HepG2 (cell line): ENCODE results near the gene CLASRP. TPM values are rescaled to one million over a fixed set of nuclear protein-coding genes. Genes with fewer than 3 reads are reported as not detected.

Source experiments
- ARHGAP35 ChIP-seq: sonication (generic); formaldehyde crosslinking; IDR thresholded peaks from 2 replicates; pipeline ENCODE4 v1.9.0; 2022; ENCODE audit warnings: mild to moderate bottlenecking, inconsistent platforms, moderate library complexity, missing genetic modification reagents, borderline replicate concordance
- BCL6 ChIP-seq: IDR thresholded peaks from 2 replicates; pipeline ENCODE4 v1.6.1; 2016; ENCODE audit warnings: missing genetic modification reagents, missing compliant biosample characterization
- GABPB1 ChIP-seq: IDR thresholded peaks from 2 replicates; pipeline ENCODE4 v1.6.1; 2016; ENCODE audit warnings: mild to moderate bottlenecking, missing genetic modification reagents, moderate library complexity, missing compliant biosample characterization
- HDAC1 ChIP-seq: sonication (generic); formaldehyde crosslinking; IDR thresholded peaks from 2 replicates; pipeline ENCODE4 v1.5.1; 2020; ENCODE audit warnings: mild to moderate bottlenecking, missing genetic modification reagents
- HNF4G ChIP-seq, 2 experiments: sonication (generic) in 1 of 2; formaldehyde crosslinking in 1 of 2; IDR thresholded peaks; 2 replicates each; pipeline versions ENCODE4 v1.4.0 to v1.6.1; 2011 to 2020; ENCODE audit warnings: borderline replicate concordance in 2 of 2, low read depth in 2 of 2, mild to moderate bottlenecking in 2 of 2, low read length in 1 of 2, missing genetic modification reagents in 1 of 2, moderate library complexity in 1 of 2
- KLF12 ChIP-seq: sonication (generic); formaldehyde crosslinking; IDR thresholded peaks from 2 replicates; pipeline ENCODE4 v1.4.0; 2020; ENCODE audit warnings: missing genetic modification reagents, borderline replicate concordance
- PITX1 ChIP-seq: sonication (generic); formaldehyde crosslinking; IDR thresholded peaks from 2 replicates; pipeline ENCODE4 v1.5.1; 2020; ENCODE audit warnings: mild to moderate bottlenecking, missing genetic modification reagents
- PLSCR1 ChIP-seq: sonication (generic); formaldehyde crosslinking; IDR thresholded peaks from 2 replicates; pipeline ENCODE4 v1.5.0; 2020; ENCODE audit warnings: missing genetic modification reagents, mild to moderate bottlenecking, borderline replicate concordance
- PREB ChIP-seq: sonication (generic); formaldehyde crosslinking; IDR thresholded peaks from 2 replicates; pipeline ENCODE4 v1.4.0; 2020; ENCODE audit warnings: missing genetic modification reagents
- SNAPC5 ChIP-seq: sonication (generic); formaldehyde crosslinking; IDR thresholded peaks from 2 replicates; pipeline ENCODE4 v1.8.1; 2023; ENCODE audit warnings: mild to moderate bottlenecking, missing genetic modification reagents, borderline replicate concordance
- SP2 ChIP-seq: sonication (generic); formaldehyde crosslinking; IDR thresholded peaks from 2 replicates; pipeline ENCODE4 v1.5.1; 2020; ENCODE audit warnings: mild to moderate bottlenecking, missing genetic modification reagents
- SYNCRIP ChIP-seq: fragments of 200-400 bp; formaldehyde crosslinking; IDR thresholded peaks from 2 replicates; pipeline ENCODE4 v1.6.1; 2018; ENCODE audit warnings: mild to moderate bottlenecking, low read depth, low read length; ENCODE audit not compliant: insufficient read depth
- TFDP1 ChIP-seq: IDR thresholded peaks from 2 replicates; pipeline ENCODE4 v1.6.1; 2016; ENCODE audit warnings: missing compliant biosample characterization, missing genetic modification reagents, borderline replicate concordance
- TGIF2 ChIP-seq: IDR thresholded peaks from 2 replicates; pipeline ENCODE4 v1.6.1; 2016; ENCODE audit warnings: control low read depth, missing compliant biosample characterization
- ZBTB1 ChIP-seq: sonication (generic); formaldehyde crosslinking; IDR thresholded peaks from 2 replicates; pipeline ENCODE4 v1.4.0; 2020; ENCODE audit warnings: missing genetic modification reagents, borderline replicate concordance
- ZBTB7B ChIP-seq: sonication (generic); formaldehyde crosslinking; IDR thresholded peaks from 2 replicates; pipeline ENCODE4 v1.4.0; 2020; ENCODE audit warnings: missing genetic modification reagents
- ZFY ChIP-seq: sonication (generic); formaldehyde crosslinking; IDR thresholded peaks from 2 replicates; pipeline ENCODE4 v1.4.0; 2020; ENCODE audit warnings: missing genetic modification reagents
- ZNF160 ChIP-seq: sonication (generic); formaldehyde crosslinking; IDR thresholded peaks from 2 replicates; pipeline ENCODE4 v1.8.0; 2022; ENCODE audit warnings: mild to moderate bottlenecking, inconsistent platforms, missing genetic modification reagents
- ZNF687 ChIP-seq: sonication (generic); formaldehyde crosslinking; IDR thresholded peaks from 2 replicates; pipeline ENCODE4 v1.5.1; 2020; ENCODE audit warnings: mild to moderate bottlenecking, missing genetic modification reagents, moderate library complexity
- ZNF7 ChIP-seq: IDR thresholded peaks from 2 replicates; pipeline ENCODE4 v1.6.1; 2016; ENCODE audit warnings: missing biosample characterization, missing genetic modification reagents
- ZNF703 ChIP-seq: sonication (generic); formaldehyde crosslinking; IDR thresholded peaks from 2 replicates; pipeline ENCODE4 v1.5.1; 2020; ENCODE audit warnings: missing genetic modification reagents, mild to moderate bottlenecking, moderate library complexity, borderline replicate concordance
- polyA plus RNA-seq, 8 experiments: library from polyadenylated mRNA; depleted of rRNA in 3 of 8; stranded (reverse) in 7 of 8; unstranded in 1 of 8; fragments of >200 nt; fragmentation: Illumina TruSeq in 4 of 8; extraction: Trizol in 4 of 8; gene quantifications; 2 replicates each; pipeline versions ENCODE4 v1.2.1 to v1.2.3, GENCODE V29; 2011 to 2016; ENCODE audit warnings: low read depth in 4 of 8, missing spikeins in 1 of 8, mixed read lengths in 1 of 8; ENCODE audit not compliant: insufficient read depth in 1 of 8
- total RNA-seq, 5 experiments: library from RNA; depleted of rRNA; stranded (reverse); fragments of >200 nt; fragmentation: Illumina TruSeq; extraction: Trizol; gene quantifications; 2 replicates each; pipeline ENCODE4 v1.2.3, GENCODE V29; 2016; ENCODE audit warnings: low read depth in 1 of 5

CLASRP gene
- total and polyA plus RNA-seq, 2 of the 13 experiments (the other 11 are each of a cell fraction or from before 2014, with no cell fraction given), result 32.0 to 51.4 TPM

GRCh38 chr19:45103508-45104319 is 64.9 kb downstream of the CLASRP start (continued):
- TF ChIP-seq ARHGAP35 (CRISPR knock-in tag) (no peak), GABPB1 (CRISPR knock-in tag) (peak; percentile 33; the same call in 1 of the 2 replicates), PREB (CRISPR knock-in tag) (no peak), ZNF703 (no peak), SNAPC5 (CRISPR knock-in tag) (no peak), KLF12 (CRISPR knock-in tag) (no peak), HDAC1 (CRISPR knock-in tag) (peak; percentile 69), HNF4G (IDR thresholded peaks at IDR 0.05; ENCODE audit: borderline replicate concordance, low read depth, low read length) (peak; percentile 84), HNF4G (CRISPR knock-in tag; IDR thresholded peaks at IDR 0.05; ENCODE audit: borderline replicate concordance, low read depth) (peak; percentile 77), ZFY (peak; percentile 65; the same call in 1 of the 2 replicates), BCL6 (CRISPR knock-in tag) (0 out of 2 replicates have a peak, but pooled peaks have one; percentile 24), ZBTB1 (CRISPR knock-in tag) (no peak), ZBTB7B (CRISPR knock-in tag) (peak; percentile 89), SYNCRIP (no peak), ZNF7 (CRISPR knock-in tag) (no peak), SP2 (CRISPR knock-in tag) (no peak), ZNF160 (CRISPR knock-in tag) (0 out of 2 replicates have a peak, but pooled peaks have one; percentile 43), ZNF687 (CRISPR knock-in tag) (peak; percentile 79), PLSCR1 (CRISPR knock-in tag) (no peak), TGIF2 (CRISPR knock-in tag) (peak; percentile 46; the same call in 1 of the 2 replicates), TFDP1 (no peak; the same call in 1 of the 2 replicates), PITX1 (peak; percentile 81)
